Measurements from ENCODE around the gene ACTRT2.

ACTRT2 gene

DNA sequence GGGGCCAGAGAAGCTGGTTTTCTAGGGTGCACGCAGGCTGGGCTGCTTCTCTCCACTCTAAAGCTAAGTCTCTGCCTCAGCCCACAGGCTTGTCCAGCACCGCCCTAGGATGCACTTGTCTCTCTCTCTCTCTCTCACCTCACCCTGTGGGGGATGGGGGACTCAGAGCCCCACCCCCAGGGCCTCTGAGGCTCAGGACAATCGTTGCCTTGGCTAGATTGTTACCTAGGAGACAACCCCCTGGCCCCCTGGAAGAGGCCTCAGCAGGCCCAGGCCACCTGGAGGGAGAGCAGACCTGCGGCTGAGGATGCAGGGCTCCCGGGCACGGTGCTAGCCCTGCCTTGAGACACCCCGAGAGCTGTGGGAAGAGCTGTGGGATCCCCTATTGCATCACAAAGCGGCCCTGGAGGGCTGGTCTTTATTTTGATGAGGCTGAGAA, at the start of gene ACTRT2:
ACTRT2 (plus strand) TSS at position 235 of the 439 bp plus-strand sequence. CDS start 220 bp downstream, outside the sequence.
- no peak for DNase-seq (ENCODE audit: low read depth)
- TF ChIP-seq CTCF (conservative IDR thresholded peaks at IDR 0.05; ENCODE audit: low read depth, low read length) = no peak
- no peak within 1 kb of the TSS for H3K4me3 ChIP-seq (ENCODE audit: low read depth, low read length)

DNA sequence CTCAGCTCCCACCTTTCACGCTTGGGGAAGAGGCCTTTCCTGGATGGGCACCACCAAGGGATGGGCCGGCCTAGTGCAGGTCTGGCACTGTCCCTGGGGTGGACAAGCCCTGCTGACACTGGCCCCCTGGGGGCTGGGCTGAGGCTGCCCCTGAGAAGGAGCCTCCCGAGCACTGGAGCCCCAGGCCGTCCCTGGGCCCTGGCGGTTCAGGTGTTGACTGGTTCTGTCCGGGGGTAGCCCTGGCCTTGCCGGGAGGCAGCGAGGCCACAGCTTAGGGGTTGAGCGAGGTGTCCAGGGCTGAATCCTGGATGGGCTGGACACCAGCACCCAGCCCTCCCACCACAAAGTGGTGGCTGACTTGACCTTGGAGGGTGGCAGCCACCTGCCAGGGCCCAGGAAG, 49.7 kb upstream of the ACTRT2 start:
- no peak for DNase-seq (ENCODE audit: low read depth)
- TF ChIP-seq CTCF (conservative IDR thresholded peaks at IDR 0.05; ENCODE audit: low read depth, low read length) = no peak
- H3K4me3 ChIP-seq (ENCODE audit: low read depth, low read length) = no peak overlapping the region

GRCh38 chr1:2972011-2972878, 49.0 kb upstream of the ACTRT2 start:
- no peak for TF ChIP-seq CTCF (conservative IDR thresholded peaks at IDR 0.05; ENCODE audit: low read depth, low read length)
- DNase-seq (ENCODE audit: low read depth) = no peak
- H3K4me3 ChIP-seq (ENCODE audit: low read depth, low read length) = no peak overlapping the region

- no peak overlapping the region for H3K4me3 ChIP-seq (ENCODE audit: low read depth, low read length)
- no peak for DNase-seq (ENCODE audit: low read depth)
- TF ChIP-seq CTCF (conservative IDR thresholded peaks at IDR 0.05; ENCODE audit: low read depth, low read length) = no peak
These were observed 48.2 kb upstream of the ACTRT2 start for GRCh38 chr1:2972879-2973575.

GRCh38 chr1:2973601-2974593, 47.4 kb upstream of the ACTRT2 start:
- DNase-seq (ENCODE audit: low read depth) = no peak
- no peak for TF ChIP-seq CTCF (conservative IDR thresholded peaks at IDR 0.05; ENCODE audit: low read depth, low read length)
- H3K4me3 ChIP-seq (ENCODE audit: low read depth, low read length) = no peak overlapping the region

DNA sequence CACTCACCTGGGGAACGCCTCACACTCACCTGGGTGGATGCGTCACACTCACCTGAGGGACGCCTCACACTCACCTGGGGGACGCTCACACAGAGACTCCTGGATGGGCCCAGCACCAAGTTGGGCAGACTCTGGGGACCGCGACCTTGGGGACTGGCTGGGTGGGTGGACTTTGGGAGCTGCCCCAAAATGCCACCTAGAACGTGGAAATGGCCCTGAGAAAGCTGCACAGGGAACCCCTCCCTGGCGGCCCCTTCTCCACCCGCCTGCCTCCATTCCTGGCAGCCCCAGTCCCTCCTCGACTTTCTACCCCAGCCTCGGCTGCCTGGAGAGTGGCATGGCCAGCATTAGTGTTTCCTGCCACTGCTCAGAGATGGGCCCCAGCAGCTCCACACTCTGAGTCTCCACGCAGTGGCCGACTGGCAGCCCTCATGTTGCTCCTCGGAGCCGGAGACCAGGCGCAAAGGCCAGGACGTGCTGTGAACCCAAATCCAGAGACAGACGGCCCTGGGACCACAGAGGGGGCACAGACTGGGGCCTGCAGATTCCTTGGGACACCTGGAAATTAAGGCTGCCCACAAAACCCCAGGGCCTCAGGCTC, 46.5 kb upstream of the ACTRT2 start:
- no peak for DNase-seq (ENCODE audit: low read depth)
- no peak overlapping the region for H3K4me3 ChIP-seq (ENCODE audit: low read depth, low read length)

More for the DNA sequence above, 46.5 kb upstream of the ACTRT2 start:
- no peak for TF ChIP-seq CTCF (conservative IDR thresholded peaks at IDR 0.05; ENCODE audit: low read depth, low read length)
